HepG2 (cell line): ENCODE measurements around the gene SLC2A10. TPM values are rescaled to one million over a fixed set of nuclear protein-coding genes. Genes with fewer than 3 reads are reported as not detected.
A peak's percentile ranks its signal among the peaks of the same experiment; 100 is the strongest.

ENCODE experiments used
- DDIT3 ChIP-seq: sonication (generic); formaldehyde crosslinking; IDR thresholded peaks from 2 replicates; pipeline ENCODE4 v1.4.0; 2020; ENCODE audit warnings: mild to moderate bottlenecking, missing genetic modification reagents
- DPF2 ChIP-seq: sonication (generic); formaldehyde crosslinking; IDR thresholded peaks from 2 replicates; pipeline ENCODE4 v1.4.0; 2020; ENCODE audit warnings: mild to moderate bottlenecking, low read depth, missing genetic modification reagents, borderline replicate concordance
- FOSL2 ChIP-seq: sonication (generic); formaldehyde crosslinking; IDR thresholded peaks from 2 replicates; pipeline ENCODE4 v1.4.0; 2020; ENCODE audit warnings: missing genetic modification reagents
- HNF4G ChIP-seq, 2 experiments: sonication (generic) in 1 of 2; formaldehyde crosslinking in 1 of 2; IDR thresholded peaks; 2 replicates each; pipeline versions ENCODE4 v1.4.0 to v1.6.1; 2011 to 2020; ENCODE audit warnings: borderline replicate concordance in 2 of 2, low read depth in 2 of 2, mild to moderate bottlenecking in 2 of 2, low read length in 1 of 2, missing genetic modification reagents in 1 of 2, moderate library complexity in 1 of 2
- HNRNPH1 ChIP-seq: fragments of 200-400 bp; formaldehyde crosslinking; optimal IDR thresholded peaks from 2 replicates; pipeline ENCODE3; 2017; ENCODE audit warnings: mild to moderate bottlenecking, low read depth, low read length
- IRF9 ChIP-seq: sonication (generic); formaldehyde crosslinking; IDR thresholded peaks from 2 replicates; pipeline ENCODE4 v1.8.0; 2022; ENCODE audit warnings: missing genetic modification reagents, mild to moderate bottlenecking, borderline replicate concordance
- KDM2A ChIP-seq: sonication (generic); formaldehyde crosslinking; IDR thresholded peaks from 2 replicates; pipeline ENCODE4 v1.4.0; 2020; ENCODE audit warnings: low read depth, missing genetic modification reagents, borderline replicate concordance
- PHF20 ChIP-seq: sonication (generic); formaldehyde crosslinking; IDR thresholded peaks from 2 replicates; pipeline ENCODE4 v1.5.0; 2020; ENCODE audit warnings: mild to moderate bottlenecking, missing genetic modification reagents
- PRMT3 ChIP-seq: sonication (generic); formaldehyde crosslinking; IDR thresholded peaks from 2 replicates; pipeline ENCODE4 v1.8.1; 2022; ENCODE audit warnings: low read depth, mild to moderate bottlenecking, moderate library complexity, missing genetic modification reagents, borderline replicate concordance
- RAD51 ChIP-seq: fragments of 450-650 bp; IDR thresholded peaks from 2 replicates; pipeline ENCODE4 v1.6.1; 2016; ENCODE audit warnings: borderline replicate concordance
- SRY ChIP-seq: sonication (generic); formaldehyde crosslinking; IDR thresholded peaks from 2 replicates; pipeline ENCODE4 v1.8.0; 2022; ENCODE audit warnings: mild to moderate bottlenecking, missing genetic modification reagents
- ZBTB39 ChIP-seq: sonication (generic); formaldehyde crosslinking; IDR thresholded peaks from 2 replicates; pipeline ENCODE4 v1.5.0; 2020; ENCODE audit warnings: missing genetic modification reagents
- ZNF101 ChIP-seq: sonication (generic); formaldehyde crosslinking; IDR thresholded peaks from 2 replicates; pipeline ENCODE4 v1.4.0; 2020; ENCODE audit warnings: mild to moderate bottlenecking, low read depth, missing genetic modification reagents, borderline replicate concordance
- ZNF597 ChIP-seq: sonication (generic); formaldehyde crosslinking; IDR thresholded peaks from 2 replicates; pipeline ENCODE4 v1.5.0; 2020; ENCODE audit warnings: missing genetic modification reagents
- ZNF720 ChIP-seq: sonication (generic); formaldehyde crosslinking; IDR thresholded peaks from 2 replicates; pipeline ENCODE4 v1.4.0; 2020; ENCODE audit warnings: missing genetic modification reagents
- ZNF83 ChIP-seq: sonication (generic); formaldehyde crosslinking; IDR thresholded peaks from 2 replicates; pipeline ENCODE4 v1.4.0; 2020; ENCODE audit warnings: missing genetic modification reagents, mild to moderate bottlenecking, borderline replicate concordance
- polyA plus RNA-seq, 8 experiments: library from polyadenylated mRNA; depleted of rRNA in 3 of 8; stranded (reverse) in 7 of 8; unstranded in 1 of 8; fragments of >200 nt; fragmentation: Illumina TruSeq in 4 of 8; extraction: Trizol in 4 of 8; gene quantifications; 2 replicates each; pipeline versions ENCODE4 v1.2.1 to v1.2.3, GENCODE V29; 2011 to 2016; ENCODE audit warnings: low read depth in 4 of 8, missing spikeins in 1 of 8, mixed read lengths in 1 of 8; ENCODE audit not compliant: insufficient read depth in 1 of 8
- total RNA-seq, 5 experiments: library from RNA; depleted of rRNA; stranded (reverse); fragments of >200 nt; fragmentation: Illumina TruSeq; extraction: Trizol; gene quantifications; 2 replicates each; pipeline ENCODE4 v1.2.3, GENCODE V29; 2016; ENCODE audit warnings: low read depth in 1 of 5
- TF ChIP-seq, protein P1 (sequence below): fragments of 450-650 bp; IDR thresholded peaks from 2 replicates; pipeline ENCODE4 v1.6.1; 2017; ENCODE audit warnings: mild to moderate bottlenecking
- TF ChIP-seq, protein P2 (sequence below): IDR thresholded peaks from 2 replicates; pipeline ENCODE4 v1.6.1; 2016

SLC2A10 gene
- total and polyA plus RNA-seq, 2 of the 13 experiments (the other 11 are each of a cell fraction or from before 2014, with no cell fraction given): 16.0 to 18.4 TPM

DNA sequence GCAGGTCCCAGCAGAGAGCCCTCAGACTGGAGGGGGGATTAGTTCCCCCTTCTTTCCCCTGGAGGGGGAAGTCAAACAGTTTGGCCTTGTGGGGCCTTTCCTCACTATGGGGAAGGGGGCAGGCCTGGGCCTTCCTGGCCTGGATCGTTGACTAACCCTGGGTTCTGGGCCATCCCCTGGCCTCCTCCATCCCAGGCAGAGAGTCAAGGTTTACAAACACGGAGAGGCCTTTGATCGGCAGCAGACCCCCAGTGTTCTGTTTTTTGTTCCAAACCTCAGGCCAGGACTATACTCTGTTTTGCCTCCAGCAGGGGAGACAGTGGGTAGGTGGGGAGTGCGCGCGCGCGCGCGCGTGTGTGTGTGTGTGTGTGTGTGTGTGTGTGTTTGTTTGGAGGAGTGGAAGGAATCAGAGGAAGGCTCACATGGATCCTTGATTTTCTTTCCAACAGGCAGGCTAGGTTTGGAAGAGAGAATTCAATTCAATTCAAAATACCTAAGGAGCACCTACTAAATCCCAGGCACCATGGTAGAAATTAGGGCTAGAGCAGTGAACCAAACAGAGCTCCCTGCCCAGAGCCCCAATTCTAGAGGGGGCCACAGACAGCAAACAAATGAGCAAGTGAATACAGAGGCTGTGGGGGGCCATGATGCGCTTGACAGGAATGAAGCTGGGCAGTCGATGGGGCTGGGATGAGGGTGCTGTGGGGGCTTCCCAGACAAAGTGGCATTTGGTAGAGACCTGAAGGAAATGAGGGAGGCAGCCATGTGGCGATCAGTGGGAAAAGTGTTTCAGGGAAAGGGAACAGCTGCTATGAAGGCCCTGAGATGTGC is 35.0 kb upstream of the SLC2A10 start (continued):
- TF ChIP-seq ZBTB39 (CRISPR knock-in tag) (0 out of 2 replicates have a peak, but pooled peaks have one; percentile 53), RAD51 (no peak), SRY (CRISPR knock-in tag) (peak; percentile 75; the same call in 1 of the 2 replicates), KDM2A (CRISPR knock-in tag) (no peak; the same call in 1 of the 2 replicates), ZNF597 (no peak), DDIT3 (CRISPR knock-in tag) (no peak), ZNF83 (no peak), PHF20 (no peak), FOSL2 (CRISPR knock-in tag) (peak; percentile 72), DPF2 (CRISPR knock-in tag) (peak; percentile 87), PRMT3 (peak; percentile 67; the same call in 1 of the 2 replicates), ZNF101 (CRISPR knock-in tag) (0 out of 2 replicates have a peak, but pooled peaks have one; percentile 13), ZNF720 (no peak), IRF9 (CRISPR knock-in tag) (peak; percentile 61; the same call in 1 of the 2 replicates), HNF4G (IDR thresholded peaks at IDR 0.05; ENCODE audit: borderline replicate concordance, low read depth, low read length) (no peak; the same call in none of the 2 replicates), HNF4G (CRISPR knock-in tag; IDR thresholded peaks at IDR 0.05; ENCODE audit: borderline replicate concordance, low read depth) (peak; percentile 88; the same call in 1 of the 2 replicates), HNRNPH1 (no peak)
- TF ChIP-seq, protein P1, sequence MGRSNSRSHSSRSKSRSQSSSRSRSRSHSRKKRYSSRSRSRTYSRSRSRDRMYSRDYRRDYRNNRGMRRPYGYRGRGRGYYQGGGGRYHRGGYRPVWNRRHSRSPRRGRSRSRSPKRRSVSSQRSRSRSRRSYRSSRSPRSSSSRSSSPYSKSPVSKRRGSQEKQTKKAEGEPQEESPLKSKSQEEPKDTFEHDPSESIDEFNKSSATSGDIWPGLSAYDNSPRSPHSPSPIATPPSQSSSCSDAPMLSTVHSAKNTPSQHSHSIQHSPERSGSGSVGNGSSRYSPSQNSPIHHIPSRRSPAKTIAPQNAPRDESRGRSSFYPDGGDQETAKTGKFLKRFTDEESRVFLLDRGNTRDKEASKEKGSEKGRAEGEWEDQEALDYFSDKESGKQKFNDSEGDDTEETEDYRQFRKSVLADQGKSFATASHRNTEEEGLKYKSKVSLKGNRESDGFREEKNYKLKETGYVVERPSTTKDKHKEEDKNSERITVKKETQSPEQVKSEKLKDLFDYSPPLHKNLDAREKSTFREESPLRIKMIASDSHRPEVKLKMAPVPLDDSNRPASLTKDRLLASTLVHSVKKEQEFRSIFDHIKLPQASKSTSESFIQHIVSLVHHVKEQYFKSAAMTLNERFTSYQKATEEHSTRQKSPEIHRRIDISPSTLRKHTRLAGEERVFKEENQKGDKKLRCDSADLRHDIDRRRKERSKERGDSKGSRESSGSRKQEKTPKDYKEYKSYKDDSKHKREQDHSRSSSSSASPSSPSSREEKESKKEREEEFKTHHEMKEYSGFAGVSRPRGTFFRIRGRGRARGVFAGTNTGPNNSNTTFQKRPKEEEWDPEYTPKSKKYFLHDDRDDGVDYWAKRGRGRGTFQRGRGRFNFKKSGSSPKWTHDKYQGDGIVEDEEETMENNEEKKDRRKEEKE: no peak
- TF ChIP-seq, protein P2, sequence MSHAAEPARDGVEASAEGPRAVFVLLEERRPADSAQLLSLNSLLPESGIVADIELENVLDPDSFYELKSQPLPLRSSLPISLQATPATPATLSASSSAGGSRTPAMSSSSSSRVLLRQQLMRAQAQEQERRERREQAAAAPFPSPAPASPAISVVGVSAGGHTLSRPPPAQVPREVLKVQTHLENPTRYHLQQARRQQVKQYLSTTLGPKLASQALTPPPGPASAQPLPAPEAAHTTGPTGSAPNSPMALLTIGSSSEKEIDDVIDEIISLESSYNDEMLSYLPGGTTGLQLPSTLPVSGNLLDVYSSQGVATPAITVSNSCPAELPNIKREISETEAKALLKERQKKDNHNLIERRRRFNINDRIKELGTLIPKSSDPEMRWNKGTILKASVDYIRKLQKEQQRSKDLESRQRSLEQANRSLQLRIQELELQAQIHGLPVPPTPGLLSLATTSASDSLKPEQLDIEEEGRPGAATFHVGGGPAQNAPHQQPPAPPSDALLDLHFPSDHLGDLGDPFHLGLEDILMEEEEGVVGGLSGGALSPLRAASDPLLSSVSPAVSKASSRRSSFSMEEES: peak; percentile 92
